ENCODE results near the gene SLC16A2.

SLC16A2 gene

DNA sequence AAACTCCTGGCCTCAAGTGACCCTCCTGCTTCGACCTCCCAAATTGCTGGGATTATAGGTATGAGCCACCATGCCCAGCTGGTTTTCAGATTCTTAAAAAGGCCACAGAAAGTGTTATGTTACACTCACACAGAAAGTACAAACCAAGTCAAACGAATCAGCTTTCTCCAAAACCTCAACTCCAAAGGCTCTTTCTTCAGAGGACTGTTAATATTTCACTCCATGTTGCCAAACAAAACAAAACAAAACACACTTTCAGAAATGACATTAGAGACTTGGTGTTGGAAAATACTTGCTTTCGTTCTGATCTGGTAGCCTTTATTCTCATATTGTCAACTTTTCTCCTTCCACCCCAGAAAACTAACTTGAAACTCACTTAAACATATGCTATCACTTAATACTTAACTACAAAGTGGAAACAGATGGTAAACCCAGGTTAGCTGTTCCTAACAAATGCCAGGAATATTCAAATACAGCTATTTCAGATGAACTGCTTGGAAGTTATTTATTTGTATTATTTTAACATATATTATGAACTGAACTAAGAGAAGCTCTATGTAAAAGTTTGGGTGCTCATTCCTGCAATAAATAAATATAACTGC is 158.4 kb downstream of the SLC16A2 start:
- H3K4me1 ChIP-seq (ENCODE audit: control insufficient read depth, insufficient read depth, low read length): no peaks in the 10 kb centered on the region
- H3K9me3 ChIP-seq (ENCODE audit: control insufficient read depth, insufficient read depth, low read length): peaks cover 33% of the 10 kb centered on the region
- H3K27me3 ChIP-seq (ENCODE audit: control insufficient read depth, insufficient read depth, low read length): no peaks in the 10 kb centered on the region
- H3K4me3 ChIP-seq (ENCODE audit: low read depth, low read length): no peak overlapping the region
- H3K27ac ChIP-seq (ENCODE audit: low read depth, low read length): no peak overlapping the region
- H3K36me3 ChIP-seq (ENCODE audit: control insufficient read depth, insufficient read depth, low read length): no peaks in the 10 kb centered on the region
- H3K9ac ChIP-seq (ENCODE audit: low read depth, low read length): no peak overlapping the region
